HG03565 (cell line): ENCODE measurements around the gene CNNM3.
A peak's percentile ranks its signal among the peaks of the same experiment; 100 is the strongest.
"Not testable (repeated sequence)": the region's sequence is repeated elsewhere in the genome, so short reads cannot be mapped to it uniquely, and the experiment has no call there.

ENCODE experiments used
- ATAC-seq: cut with Tn5 transposase; IDR thresholded peaks from one replicate; pipeline ENCODE4 v1.9.1; 2021; ENCODE audit warnings: mild to moderate bottlenecking, moderate library complexity; ENCODE audit not compliant: unreplicated experiment

The CNNM3 gene

GRCh38 chr2:96798733-96799622 is 17.1 kb upstream of the CNNM3 start:
- no peak for ATAC-seq

GRCh38 chr2:96799623-96799935 is 16.5 kb upstream of the CNNM3 start:
- ATAC-seq, result no peak

DNA sequence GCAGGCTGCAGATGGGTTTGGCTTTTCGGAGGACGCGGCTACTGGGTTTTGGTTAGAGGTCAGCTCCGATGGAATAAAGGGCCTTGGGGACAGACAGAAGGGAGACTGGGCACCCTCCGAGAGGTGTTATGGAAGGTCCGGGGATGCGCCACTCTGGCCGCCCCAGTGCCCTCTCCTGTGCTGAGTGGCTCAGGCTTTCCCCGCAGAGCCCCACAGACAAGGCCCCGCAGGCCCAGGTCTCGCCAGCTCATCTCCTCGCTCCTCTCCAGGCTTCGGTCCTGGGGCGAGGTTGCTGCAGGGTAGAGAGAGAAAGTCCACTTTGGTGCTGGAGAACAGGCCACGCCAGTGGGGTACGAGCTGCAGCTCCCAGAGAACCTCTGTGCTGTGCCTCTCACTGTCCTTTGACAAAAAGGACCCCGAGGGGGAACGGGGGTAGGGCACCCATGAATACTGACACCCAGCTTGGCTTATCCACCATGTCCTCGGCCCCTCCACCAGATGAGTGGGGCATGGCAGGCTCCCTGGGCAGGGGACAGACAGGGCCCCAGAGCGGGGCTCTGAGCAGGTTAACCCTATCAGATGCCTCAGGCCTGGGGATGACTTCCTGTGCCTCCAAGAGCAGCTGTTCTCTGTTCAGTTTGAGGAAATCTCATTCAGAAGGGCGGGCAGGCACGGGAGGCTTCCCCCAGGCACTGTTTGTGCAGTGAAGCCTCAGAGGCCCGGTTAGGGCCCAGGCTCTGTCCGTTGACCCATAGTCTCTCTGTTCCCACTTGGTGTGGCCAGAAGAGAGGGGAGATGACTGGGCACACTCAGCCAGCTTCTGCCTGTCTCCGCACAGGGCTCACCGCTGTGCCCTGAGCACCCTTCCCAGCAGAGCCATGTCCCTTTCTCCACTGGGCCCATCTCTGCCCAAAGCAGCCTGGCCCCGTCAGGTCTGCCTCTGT is 15.7 kb upstream of the CNNM3 start:
- no peak for ATAC-seq

DNA sequence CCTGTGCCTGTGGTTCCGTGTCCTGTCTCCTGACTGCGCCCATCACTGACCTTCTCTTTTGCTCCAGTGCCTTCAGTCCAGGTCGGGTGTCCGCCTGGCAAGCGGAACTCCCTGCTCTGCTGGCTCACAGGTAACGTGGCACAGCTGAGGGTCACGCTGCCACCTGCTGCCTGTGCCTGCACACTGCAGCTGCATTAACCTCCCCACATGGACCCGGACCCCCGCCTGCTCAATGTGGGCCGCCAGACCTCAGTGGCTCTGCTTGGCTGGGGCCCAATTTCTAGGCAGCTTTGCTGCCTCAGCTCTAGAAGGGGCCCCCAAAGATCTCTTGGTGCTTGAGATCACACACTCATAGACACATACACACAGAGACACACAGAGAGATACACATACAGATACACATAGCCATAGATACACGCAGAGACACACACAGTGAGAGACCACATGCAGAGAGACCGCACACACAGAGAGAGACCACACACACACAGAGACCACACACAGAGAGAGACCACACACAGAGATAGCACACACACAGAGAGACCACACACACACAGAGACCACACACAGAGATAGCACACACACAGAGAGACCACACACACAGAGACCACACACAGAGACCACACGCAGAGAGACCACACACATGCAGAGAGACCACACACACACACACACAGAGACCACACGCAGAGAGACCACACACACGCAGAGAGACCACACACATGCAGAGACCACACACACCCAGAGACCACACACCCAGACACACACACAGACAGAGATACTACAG is 14.9 kb upstream of the CNNM3 start:
- peak; percentile 60 for ATAC-seq

- no peak for ATAC-seq
These were observed 14.1 kb upstream of the CNNM3 start for GRCh38 chr2:96801786-96802595.

DNA sequence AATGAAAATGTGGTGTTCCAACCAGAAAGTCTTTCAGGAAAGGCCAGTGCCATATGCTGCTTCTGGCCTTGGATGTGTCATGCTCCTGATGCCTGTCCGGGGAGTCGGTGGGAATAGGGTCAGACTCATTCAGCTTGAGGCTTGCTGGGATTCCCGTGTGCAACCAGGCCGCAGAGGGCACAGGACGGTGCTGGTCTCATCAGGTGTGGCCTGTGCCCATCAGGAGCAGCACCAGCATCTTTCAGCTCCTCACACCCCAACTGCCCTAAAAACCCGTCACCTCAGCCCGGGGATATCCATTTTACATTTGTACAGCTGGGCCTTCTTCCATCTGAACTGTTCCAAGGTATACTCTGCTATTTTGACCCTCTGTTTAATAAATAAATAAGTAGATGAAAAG is 13.3 kb upstream of the CNNM3 start:
- no peak for ATAC-seq

GRCh38 chr2:96804986-96805385 is 11.1 kb upstream of the CNNM3 start:
- ATAC-seq, result no peak

DNA sequence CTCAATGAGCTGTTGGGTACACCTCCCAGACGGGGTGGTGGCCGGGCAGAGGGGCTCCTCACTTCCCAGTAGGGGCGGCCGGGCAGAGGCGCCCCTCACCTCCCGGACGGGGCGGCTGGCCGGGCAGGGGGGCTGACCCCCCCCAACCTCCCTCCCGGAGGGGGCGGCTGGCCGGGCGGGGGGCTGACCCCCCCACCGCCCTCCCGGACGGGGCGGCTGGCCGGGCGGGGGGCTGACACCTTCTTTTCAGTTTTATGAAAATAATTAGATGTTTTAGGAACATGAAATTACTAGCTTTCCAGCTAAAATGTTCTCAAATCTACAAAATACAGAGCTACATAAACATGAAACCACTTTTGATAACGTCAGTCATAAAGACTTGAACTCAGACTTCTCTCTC is 10.1 kb upstream of the CNNM3 start:
- ATAC-seq, result not testable (repeated sequence)

GRCh38 chr2:96806468-96807126 is 9.5 kb upstream of the CNNM3 start:
- no peak for ATAC-seq

DNA sequence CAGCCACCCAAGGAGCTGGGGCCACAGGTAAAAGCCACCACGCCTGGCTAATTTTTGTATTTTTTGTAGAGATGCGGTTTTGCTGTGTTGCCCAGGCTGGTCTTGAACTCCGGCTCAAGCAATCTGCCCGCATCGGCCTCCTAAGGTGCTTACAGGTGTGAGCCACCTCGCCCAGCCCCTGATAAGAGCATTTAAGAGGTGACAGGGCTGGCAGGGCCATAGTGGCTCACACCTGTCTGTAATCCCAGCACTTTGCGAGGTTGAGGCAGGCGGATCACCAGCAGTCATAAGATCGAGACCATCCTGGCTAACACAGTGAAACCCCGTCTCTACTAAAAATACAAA is 9.0 kb upstream of the CNNM3 start:
- ATAC-seq, result no peak

DNA sequence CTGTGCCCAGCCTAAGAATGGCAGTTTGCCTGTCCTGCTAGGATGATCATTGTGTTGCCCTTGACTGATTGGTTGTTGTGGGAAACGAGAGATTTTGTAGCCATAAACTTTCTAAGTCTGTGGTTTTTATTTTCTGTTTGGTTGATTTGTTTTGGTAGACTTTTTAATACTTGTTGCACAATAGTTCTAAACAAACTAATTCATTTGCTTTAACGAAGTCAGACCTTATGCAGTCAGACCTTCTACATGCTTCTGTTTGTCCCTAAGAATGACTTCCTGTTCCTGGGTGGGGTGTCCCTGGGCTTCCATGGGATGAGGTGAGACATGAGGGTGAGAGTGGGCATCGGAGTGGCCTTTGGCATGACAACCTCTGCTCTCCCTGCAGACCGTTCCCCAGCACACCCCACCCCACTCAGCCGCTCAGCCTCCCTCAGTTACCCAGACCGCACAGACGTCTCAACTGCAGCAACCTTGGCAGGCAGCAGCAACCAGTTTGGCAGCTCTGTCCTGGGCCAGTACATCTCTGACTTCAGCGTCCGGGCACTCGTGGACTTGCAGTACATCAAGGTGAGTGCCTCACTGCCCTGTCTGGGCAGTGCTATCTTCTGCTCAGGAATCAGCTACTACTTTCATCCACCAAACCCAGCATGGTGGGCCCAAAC is 7.8 kb upstream of the CNNM3 start:
- ATAC-seq, result no peak

GRCh38 chr2:96809216-96809882 is 6.7 kb upstream of the CNNM3 start:
- ATAC-seq, result no peak

- ATAC-seq, result no peak
These were observed 5.9 kb upstream of the CNNM3 start for GRCh38 chr2:96809951-96810782.

DNA sequence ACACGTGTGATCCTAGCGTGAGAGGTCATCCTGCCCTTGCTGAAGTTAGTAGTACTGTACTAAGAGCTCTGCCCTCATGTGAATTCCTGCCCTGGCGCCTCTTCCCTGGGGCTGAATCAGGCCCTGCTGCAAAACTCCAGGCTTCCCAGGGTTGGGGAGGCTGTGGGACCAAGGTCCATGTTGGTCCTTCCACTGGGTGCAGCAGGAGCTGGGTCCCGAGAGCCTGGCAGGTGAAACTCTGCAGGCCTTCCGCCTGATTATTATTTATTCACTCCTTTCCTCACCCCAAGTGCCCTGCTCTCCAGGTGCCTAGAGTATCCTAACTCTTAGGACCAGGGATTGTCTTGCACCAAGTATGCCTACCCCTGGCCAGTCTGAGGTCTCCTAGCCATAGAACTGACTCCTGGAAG is 5.3 kb upstream of the CNNM3 start:
- ATAC-seq, result no peak

DNA sequence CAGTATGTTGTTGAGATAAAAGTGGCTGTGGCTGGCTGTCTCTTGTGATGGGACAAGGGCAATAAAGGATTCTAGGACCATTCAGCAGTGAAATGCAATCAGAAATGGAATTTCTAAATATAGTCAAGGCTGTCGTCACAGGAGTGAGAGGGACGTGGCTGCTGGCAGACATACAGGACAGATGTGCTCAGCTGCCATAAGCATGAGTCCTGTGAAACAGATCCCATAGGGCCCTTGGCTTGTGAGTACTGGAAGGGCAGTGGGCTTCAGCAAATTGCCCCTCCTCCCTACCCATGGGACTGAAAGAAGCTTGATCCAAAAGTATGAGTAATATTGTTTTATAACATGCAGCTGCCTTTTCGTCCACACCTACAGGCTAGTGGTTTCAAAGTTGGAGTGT is 4.2 kb upstream of the CNNM3 start:
- no peak for ATAC-seq

DNA sequence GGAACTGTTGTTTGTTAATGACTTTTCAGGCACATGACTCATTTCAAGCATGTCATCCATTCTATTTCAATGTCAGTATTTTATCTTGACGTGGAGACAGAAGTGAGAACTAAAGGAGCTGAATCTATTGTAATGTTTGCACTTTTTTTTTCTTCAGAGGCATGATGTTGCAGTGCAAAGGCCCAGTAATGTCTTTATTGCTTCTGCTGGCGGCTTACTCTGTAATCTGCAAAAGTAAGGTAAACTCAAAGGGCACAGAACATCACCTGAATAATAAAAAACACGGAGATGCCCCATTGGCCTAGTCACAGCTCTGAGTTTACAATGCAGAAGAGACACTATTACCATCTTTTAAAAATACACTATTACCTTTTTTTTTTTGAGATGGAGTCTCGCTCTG is 2.4 kb upstream of the CNNM3 start:
- ATAC-seq, result no peak

GRCh38 chr2:96815326-96816126 is 542 bp upstream of the CNNM3 start:
- no peak for ATAC-seq
